RWPE1 (cell line): ENCODE measurements around the gene CHCHD6.
A peak's percentile ranks its signal among the peaks of the same experiment; 100 is the strongest.

Experiments
- CTCF ChIA-PET: fragments of 350-600 bp; sonication (Branson Sonifier 250); formaldehyde crosslinking; extraction: SDS; loops from one replicate; lab custom pipeline; 2021; lab: Yijun Ruan, JAX
- POLR2A ChIA-PET: fragments of 400-600 bp; formaldehyde crosslinking; extraction: SDS; loops from one replicate; lab custom pipeline; 2020; ENCODE audit warnings: antibody characterized with exemption; ENCODE audit not compliant: low non-redundant PET; lab: Yijun Ruan, JAX
- DNase-seq: peaks from one replicate; pipeline ENCODE4 v3.0.0; 2012; ENCODE audit warnings: low spot score
- H3K27ac ChIP-seq: fragments of 450-650 bp; 2 replicates; pipeline ENCODE4 v1.5.1; 2017
- TF ChIP-seq, protein P1 (sequence below): fragments of 450-650 bp; conservative IDR thresholded peaks from 2 replicates; pipeline ENCODE4 v1.5.1; 2017; ENCODE audit warnings: low read depth, mild to moderate bottlenecking

CHCHD6 gene

DNA sequence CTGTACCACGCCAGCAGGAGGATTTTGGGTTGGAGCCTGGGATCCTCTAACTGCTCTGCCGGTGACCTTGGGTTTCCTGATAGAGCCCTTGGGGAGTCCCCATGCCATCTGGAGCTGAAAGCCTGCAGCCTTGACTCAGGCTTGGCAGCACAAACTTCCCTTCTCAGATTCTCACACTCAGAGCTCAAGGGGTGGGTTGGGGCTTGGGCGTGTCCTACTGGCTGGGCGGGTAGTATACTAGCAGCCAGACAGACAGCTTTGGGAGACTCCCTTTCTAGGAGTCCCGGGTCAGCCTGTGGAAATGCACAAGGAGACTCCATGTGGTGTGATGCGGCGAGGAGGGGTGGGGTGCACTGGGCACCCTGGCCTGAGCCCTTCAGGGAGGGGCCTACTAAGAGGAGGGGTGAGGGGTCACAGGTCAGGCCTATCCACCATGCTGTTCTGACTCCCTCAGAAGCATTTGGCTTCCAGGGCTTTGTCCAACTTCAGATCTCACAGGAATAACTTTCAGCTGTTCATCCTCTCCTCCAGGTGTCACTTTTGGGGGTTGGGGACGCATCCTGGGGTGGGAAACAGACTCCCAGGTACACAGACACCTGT is 257.3 kb downstream of the CHCHD6 start:
- DNase-seq = peak; percentile 83
- peak overlapping the region; percentile 88 for H3K27ac ChIP-seq
- POLR2A ChIA-PET = interaction anchor here (0.6 kb wide), 1 partner anchor 319 kb away, joined by 3 read pairs; no protein-coding TSS in a partner anchor
- TF ChIP-seq, protein P1, sequence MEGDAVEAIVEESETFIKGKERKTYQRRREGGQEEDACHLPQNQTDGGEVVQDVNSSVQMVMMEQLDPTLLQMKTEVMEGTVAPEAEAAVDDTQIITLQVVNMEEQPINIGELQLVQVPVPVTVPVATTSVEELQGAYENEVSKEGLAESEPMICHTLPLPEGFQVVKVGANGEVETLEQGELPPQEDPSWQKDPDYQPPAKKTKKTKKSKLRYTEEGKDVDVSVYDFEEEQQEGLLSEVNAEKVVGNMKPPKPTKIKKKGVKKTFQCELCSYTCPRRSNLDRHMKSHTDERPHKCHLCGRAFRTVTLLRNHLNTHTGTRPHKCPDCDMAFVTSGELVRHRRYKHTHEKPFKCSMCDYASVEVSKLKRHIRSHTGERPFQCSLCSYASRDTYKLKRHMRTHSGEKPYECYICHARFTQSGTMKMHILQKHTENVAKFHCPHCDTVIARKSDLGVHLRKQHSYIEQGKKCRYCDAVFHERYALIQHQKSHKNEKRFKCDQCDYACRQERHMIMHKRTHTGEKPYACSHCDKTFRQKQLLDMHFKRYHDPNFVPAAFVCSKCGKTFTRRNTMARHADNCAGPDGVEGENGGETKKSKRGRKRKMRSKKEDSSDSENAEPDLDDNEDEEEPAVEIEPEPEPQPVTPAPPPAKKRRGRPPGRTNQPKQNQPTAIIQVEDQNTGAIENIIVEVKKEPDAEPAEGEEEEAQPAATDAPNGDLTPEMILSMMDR = no peak
- CTCF ChIA-PET = interaction anchor here (0.6 to 2.1 kb wide), 7 partner anchors 9 to 218 kb away, joined by 3 to 19 read pairs (median 3); no protein-coding TSS in a partner anchor

DNA sequence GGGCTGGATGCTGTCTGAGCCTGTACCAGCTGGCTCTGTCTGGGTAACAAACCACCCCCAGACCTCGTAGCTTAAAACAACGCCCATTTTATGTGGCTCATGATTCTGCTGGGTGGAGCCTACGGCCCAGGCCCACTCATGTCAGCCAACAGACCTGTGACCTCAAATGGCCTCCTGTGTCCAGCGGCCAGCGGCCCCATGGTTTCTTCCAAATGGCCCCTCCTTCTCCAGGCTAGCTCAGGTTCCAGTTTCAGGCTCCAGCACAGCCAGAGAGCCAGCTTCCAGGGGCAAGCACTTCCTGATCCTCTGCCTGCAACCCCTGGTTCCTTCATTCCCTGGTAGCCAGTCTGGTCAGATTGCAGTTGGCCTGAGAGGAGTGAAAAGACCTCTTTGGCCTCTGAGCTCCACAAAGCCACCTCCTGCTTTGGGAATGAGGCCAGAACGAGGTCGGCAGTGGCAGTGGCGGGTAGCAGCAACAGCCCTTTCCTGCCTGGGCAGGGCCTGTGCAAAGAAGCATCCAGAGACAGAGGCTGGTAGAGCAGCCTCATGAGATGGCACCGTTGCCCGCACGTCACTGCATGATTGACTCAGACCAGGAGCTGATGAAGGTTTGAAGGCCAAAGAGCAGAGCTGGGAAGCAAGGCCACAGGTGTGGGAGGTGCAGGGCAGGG is 257.9 kb downstream of the CHCHD6 start:
- ChIA-PET POLR2A (interaction anchor here (0.6 kb wide), 1 partner anchor 209 kb away, joined by 3 read pairs; no protein-coding TSS in a partner anchor), CTCF (interaction anchor here (0.6 to 2.1 kb wide), 6 partner anchors 8 to 209 kb away, joined by 3 to 19 read pairs (median 3); no protein-coding TSS in a partner anchor)
- DNase-seq = no peak
- TF ChIP-seq, protein P1 = no peak
- H3K27ac ChIP-seq = peak overlapping the region; percentile 88

DNA sequence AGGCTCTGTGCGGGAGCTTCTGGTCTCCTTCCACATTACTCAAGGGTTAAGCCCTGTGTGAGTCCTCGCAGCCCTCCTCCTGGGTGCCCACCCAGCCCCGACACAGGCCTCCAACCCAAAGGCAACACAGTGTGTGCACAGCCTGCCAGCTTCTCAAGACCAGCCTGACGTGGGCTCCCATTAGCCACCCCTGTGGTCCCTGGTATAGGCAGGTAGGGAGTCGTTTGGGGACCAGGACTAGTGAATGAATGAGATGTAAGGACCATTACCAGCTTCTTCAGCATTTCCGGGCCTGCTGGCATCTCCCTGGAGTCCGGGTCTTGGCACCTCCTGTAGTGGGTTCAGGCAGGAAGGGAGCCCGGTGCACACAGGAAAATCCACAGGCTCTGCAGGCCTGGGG is 258.7 kb downstream of the CHCHD6 start:
- CTCF ChIA-PET = no interaction called here

DNA sequence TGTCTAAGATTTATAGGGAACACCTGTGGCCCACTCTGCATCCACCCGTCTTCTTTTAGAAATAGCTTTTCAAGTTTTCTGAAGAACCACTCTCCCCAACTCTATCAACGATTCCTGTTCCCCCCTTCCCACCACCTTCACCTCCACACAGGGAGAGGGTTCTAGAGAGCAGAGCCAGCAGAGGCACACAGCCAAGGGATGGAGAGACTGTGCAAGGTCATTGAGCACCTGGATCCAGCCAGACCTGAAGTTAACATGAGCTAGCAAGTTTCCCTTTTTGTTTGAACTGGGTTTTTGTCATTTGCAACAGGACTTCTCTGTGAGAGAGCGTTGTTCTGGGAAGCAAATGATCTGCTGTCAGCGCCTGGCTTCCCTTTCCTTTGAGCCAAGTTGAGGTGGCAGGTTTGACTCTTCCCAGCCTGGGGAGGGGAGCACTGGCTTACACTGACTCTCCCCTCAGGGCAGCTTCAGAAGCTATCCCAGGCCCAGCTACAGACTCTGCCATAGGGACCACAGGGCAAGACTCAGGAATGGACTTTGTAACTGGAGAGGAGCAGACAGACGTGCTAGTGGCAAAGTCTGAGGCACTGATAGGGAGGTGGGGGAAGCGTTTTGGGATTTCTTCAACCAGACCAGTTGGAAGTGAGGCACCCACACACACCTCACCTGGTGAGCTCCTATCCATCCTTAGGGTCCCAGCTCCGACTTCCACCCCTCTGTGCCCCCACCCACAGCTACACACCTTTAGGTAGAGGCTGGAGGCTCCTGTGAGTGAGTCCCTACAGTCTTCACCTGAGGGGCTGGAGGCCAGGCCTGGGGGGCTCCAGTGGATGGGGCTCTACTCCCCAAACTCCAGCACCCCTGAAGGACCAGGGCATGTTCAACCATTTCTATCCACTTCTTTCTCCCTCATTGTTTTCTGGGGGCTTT is 259.5 kb downstream of the CHCHD6 start:
- DNase-seq = no peak
- CTCF ChIA-PET = interaction anchor here (0.6 to 1.0 kb wide), 3 partner anchors 18 to 507 kb away, joined by 3 read pairs; no protein-coding TSS in a partner anchor
- TF ChIP-seq, protein P1 = no peak
- POLR2A ChIA-PET = no interaction called here
- H3K27ac ChIP-seq = no peak overlapping the region

More for the DNA sequence above, 258.7 kb downstream of the CHCHD6 start:
- TF ChIP-seq, protein P1 = no peak
- DNase-seq = no peak
- POLR2A ChIA-PET = interaction anchor here (0.6 kb wide), 1 partner anchor 210 kb away, joined by 3 read pairs; no protein-coding TSS in a partner anchor
- peak overlapping the region; percentile 88 for H3K27ac ChIP-seq

DNA sequence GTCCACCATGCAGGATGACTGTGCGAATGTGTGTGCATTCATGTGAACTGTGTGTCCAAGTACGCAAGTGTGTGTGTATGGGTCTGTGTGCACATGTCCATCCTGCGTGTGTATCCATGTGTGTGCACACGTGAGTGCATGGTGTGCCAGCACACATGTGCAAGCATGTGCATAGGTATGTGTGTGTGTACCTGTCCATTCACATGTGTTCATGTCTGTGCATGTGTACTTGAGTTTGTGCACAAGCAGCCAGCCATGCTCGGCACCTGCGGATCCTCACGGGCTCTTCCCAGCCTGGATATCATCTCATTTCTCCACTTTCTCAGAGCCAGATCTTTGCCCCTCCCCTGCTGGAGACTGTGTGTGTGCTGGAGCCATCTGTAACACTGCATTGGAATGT is 260.2 kb downstream of the CHCHD6 start:
- TF ChIP-seq, protein P1 = no peak
- no peak overlapping the region for H3K27ac ChIP-seq
- CTCF ChIA-PET = interaction anchor here (1.0 kb wide), 1 partner anchor 507 kb away, joined by 3 read pairs; no protein-coding TSS in a partner anchor
- no peak for DNase-seq
- POLR2A ChIA-PET = no interaction called here
